Lower lobe of right lung (tissue), 2 donors: ENCODE results near the gene EFCAB6. TPM values are rescaled to one million over a fixed set of nuclear protein-coding genes. Genes with fewer than 3 reads are reported as not detected.

Experiments used
- ATAC-seq, 2 donors: fragments of 200-7000 bp; cut with Tn5 transposase; one replicate each; pipeline ENCODE4 v1.9.1; 2020 to 2022; ENCODE audit warnings: mild to moderate bottlenecking in 2 of 2, moderate library complexity in 2 of 2
- DNase-seq: peaks from one replicate; pipeline ENCODE4 v3.0.0-alpha.2; 2020
- H3K27ac ChIP-seq: fragments of 200-600 bp; one replicate; pipeline ENCODE4 v1.8.0; 2022
- H3K27me3 ChIP-seq: fragments of 200-600 bp; one replicate; pipeline ENCODE4 v1.8.0; 2022; ENCODE audit warnings: low read depth
- H3K36me3 ChIP-seq: fragments of 200-600 bp; one replicate; pipeline ENCODE4 v1.8.0; 2022; ENCODE audit warnings: mild to moderate bottlenecking
- H3K4me1 ChIP-seq: fragments of 200-600 bp; one replicate; pipeline ENCODE4 v1.8.0; 2022
- H3K4me3 ChIP-seq: fragments of 200-600 bp; one replicate; pipeline ENCODE4 v1.8.0; 2022; ENCODE audit warnings: mild to moderate bottlenecking
- H3K9me3 ChIP-seq: fragments of 200-600 bp; one replicate; pipeline ENCODE4 v1.8.0; 2022
- CTCF ChIP-seq: fragments of 200-600 bp; IDR thresholded peaks from one replicate; pipeline ENCODE4 v1.8.0; 2022; ENCODE audit warnings: antibody characterized with exemption, mild to moderate bottlenecking
- intact Hi-C: fragments of 100-400 bp; cut with DNase I; formaldehyde crosslinking; loops from one replicate; pipeline ENCODE4 v1.11.0; 2022
- total RNA-seq: library from RNA; stranded (reverse); fragmentation: NEBNext Ultra II Directional; extraction: Animal tissue kit (Norgen Biotek cat#: 25700); gene quantifications from one replicate; pipeline ENCODE4 v1.2.1, GENCODE V29; 2021
- donor health status: DM: no; HTN: yes; CAD: no; lungs with severe emphysema.

Gene EFCAB6
- total RNA-seq, 1 donor from 2014 or later = 5.8 TPM

- DNase-seq (no peak), ATAC-seq (no peak)
- intact Hi-C loops = no loop called here
- Histone ChIP-seq H3K4me3 (no peak overlapping the region), H3K4me1 (no peaks in the 10 kb centered on the region), H3K27ac (no peak overlapping the region), H3K36me3 (no peaks in the 10 kb centered on the region), H3K27me3 (no peaks in the 10 kb centered on the region), H3K9me3 (peaks cover 10% of the 10 kb centered on the region)
- no peak for TF ChIP-seq CTCF
These were observed 172.7 kb downstream of the EFCAB6 start for GRCh38 chr22:43639228-43639948.

DNA sequence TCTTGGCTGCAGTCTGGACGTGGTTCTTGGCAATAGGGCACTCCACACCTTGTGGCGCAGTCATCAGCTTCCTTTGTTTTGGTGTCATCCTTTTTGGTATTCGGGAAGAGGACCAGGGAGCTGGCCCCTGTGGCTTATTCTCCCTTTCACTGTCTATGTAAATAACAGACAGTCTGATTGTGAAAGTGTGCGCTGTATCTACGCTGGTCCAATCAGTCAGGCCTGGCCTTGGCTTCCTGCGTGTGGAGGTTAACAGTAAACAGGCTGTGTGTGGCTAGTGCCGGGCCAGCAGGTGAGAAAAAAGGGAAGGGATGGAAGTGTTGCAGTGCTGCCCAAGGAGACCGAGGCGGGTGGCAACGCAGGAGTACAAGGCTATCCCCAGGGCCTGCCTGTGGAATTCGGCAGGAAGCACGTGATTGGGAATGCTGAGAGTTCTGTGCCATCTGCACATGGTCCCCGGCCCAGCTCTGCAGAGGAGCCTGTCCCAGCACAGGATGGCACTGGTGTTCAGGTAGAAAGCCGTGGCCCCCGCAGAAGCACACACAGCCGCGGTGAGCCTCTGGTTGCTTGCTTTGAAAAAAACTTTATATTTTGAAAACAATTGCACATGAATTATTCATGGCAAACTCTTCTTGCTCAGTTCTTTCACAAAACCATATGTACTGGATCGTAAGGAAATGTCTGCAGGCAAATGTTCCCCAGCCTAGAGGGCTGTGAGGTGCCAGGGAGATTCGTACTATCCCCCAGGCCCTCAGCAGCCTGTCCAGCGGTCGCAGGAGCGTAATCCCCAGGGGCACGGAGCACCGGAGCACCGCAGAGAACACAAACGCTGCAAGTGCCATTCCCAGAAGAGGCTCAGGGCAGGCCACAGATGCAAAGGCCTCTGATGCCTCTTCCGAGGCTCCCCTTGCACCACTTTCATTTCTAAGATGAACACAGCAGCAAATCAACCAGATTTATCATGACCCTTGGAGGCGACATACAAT is 174.5 kb downstream of the EFCAB6 start:
- peaks cover 10% of the 10 kb centered on the region for H3K9me3 ChIP-seq
- DNase-seq (no peak), ATAC-seq (no peak)
- H3K4me3 ChIP-seq = no peak overlapping the region
- H3K4me1 ChIP-seq = no peaks in the 10 kb centered on the region
- no peak overlapping the region for H3K27ac ChIP-seq
- TF ChIP-seq CTCF = no peak
- intact Hi-C loops = no loop called here
- H3K27me3 ChIP-seq = no peaks in the 10 kb centered on the region
- H3K36me3 ChIP-seq = no peaks in the 10 kb centered on the region

GRCh38 chr22:43636086-43636485 is 176.0 kb downstream of the EFCAB6 start:
- no peak for TF ChIP-seq CTCF
- no peaks in the 10 kb centered on the region for H3K4me1 ChIP-seq
- no peak overlapping the region for H3K27ac ChIP-seq
- ATAC-seq = no peak
- no peaks in the 10 kb centered on the region for H3K27me3 ChIP-seq
- intact Hi-C loops = no loop called here
- H3K4me3 ChIP-seq = no peak overlapping the region
- DNase-seq = no peak
- H3K36me3 ChIP-seq = no peaks in the 10 kb centered on the region
- peaks cover 10% of the 10 kb centered on the region for H3K9me3 ChIP-seq

DNA sequence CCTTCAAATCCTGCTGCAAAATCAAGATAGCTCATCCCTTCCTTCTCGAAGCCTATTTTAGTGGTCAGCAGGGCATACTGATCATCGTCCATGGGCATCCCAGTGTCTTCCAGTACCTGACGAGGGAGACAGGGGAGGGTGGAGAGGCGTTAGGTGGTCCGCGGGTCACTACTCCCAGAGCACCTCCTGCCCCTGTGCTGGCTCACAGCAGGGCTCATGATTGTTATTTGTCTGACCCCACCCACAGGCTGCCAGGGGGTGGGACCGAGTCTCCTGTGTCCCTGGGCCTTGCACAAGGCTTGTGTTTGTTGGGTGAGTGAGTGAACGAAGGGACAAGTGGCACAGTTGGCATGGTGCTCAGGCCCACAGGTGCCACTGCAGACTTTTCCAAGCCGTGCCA is 177.0 kb downstream of the EFCAB6 start:
- no peak for DNase-seq
- no peak for TF ChIP-seq CTCF
- intact Hi-C loops = no loop called here

DNA sequence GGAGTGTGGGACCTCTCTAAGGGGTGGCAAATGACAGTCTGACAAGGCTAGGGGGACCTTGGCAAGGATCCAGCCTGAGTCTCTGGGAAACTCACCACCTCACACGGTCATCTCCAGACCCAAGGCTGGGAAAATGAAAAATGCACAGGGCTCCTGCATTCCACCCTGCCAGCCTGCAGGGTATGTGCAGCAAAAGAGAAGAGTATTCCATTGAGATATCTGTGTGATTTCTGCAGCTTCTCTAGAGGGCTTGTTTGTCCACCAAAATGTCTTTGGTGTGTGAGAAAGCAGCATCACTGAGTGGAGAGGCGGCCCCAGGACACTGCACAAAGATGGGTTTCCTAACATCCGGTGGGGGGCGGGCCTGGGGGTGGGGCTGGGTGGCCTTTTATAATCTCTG is 177.8 kb downstream of the EFCAB6 start:
- TF ChIP-seq CTCF = no peak
- DNase-seq = no peak

More for the DNA sequence above, 177.0 kb downstream of the EFCAB6 start:
- Histone ChIP-seq H3K27me3 (no peaks in the 10 kb centered on the region), H3K4me1 (no peaks in the 10 kb centered on the region), H3K27ac (no peak overlapping the region), H3K4me3 (no peak overlapping the region), H3K9me3 (peaks cover 10% of the 10 kb centered on the region), H3K36me3 (no peaks in the 10 kb centered on the region)
- no peak for ATAC-seq

More for the DNA sequence above, 177.8 kb downstream of the EFCAB6 start:
- Histone ChIP-seq H3K4me3 (no peak overlapping the region), H3K27me3 (no peaks in the 10 kb centered on the region), H3K27ac (no peak overlapping the region), H3K36me3 (no peaks in the 10 kb centered on the region), H3K9me3 (peaks cover 5% of the 10 kb centered on the region), H3K4me1 (no peaks in the 10 kb centered on the region)
- intact Hi-C loops = no loop called here
- ATAC-seq = no peak
